Liver (tissue), 3 donors: ENCODE measurements around the gene NSUN4.

Experiments
- EGR1 ChIP-seq, 2 donors: IDR thresholded peaks; 2 replicates each; pipeline ENCODE4 v1.6.1; 2016 to 2018; ENCODE audit warnings: antibody characterized with exemption in 2 of 2, low read depth in 2 of 2
- RXRA ChIP-seq, 2 donors: IDR thresholded peaks; 2 replicates each; pipeline ENCODE4 v1.6.1; 2017 to 2018; ENCODE audit warnings: antibody characterized with exemption in 2 of 2, mild to moderate bottlenecking in 1 of 2
- SP1 ChIP-seq: IDR thresholded peaks from 2 replicates; pipeline ENCODE4 v1.6.1; 2018; ENCODE audit warnings: antibody characterized with exemption, mild to moderate bottlenecking
- TAF1 ChIP-seq: conservative IDR thresholded peaks from 2 replicates; pipeline ENCODE4 v1.6.1; 2016; ENCODE audit warnings: antibody characterized with exemption, mild to moderate bottlenecking
- TF ChIP-seq, protein P1 (sequence below): fragments of 150-350 bp; IDR thresholded peaks from 2 replicates; pipeline ENCODE4 v1.5.1; 2017; ENCODE audit warnings: improper control_type of control experiment, low read depth, low read length; ENCODE audit not compliant: missing input control
- TF ChIP-seq, protein P2 (sequence below): IDR thresholded peaks from 2 replicates; pipeline ENCODE4 v1.6.1; 2016; ENCODE audit warnings: antibody characterized with exemption
- TF ChIP-seq, protein P3 (sequence below): IDR thresholded peaks from 2 replicates; pipeline ENCODE4 v1.6.1; 2016; ENCODE audit warnings: antibody characterized with exemption, mild to moderate bottlenecking
- donor health status: healthy.
- donor health status: healthy.

DNA sequence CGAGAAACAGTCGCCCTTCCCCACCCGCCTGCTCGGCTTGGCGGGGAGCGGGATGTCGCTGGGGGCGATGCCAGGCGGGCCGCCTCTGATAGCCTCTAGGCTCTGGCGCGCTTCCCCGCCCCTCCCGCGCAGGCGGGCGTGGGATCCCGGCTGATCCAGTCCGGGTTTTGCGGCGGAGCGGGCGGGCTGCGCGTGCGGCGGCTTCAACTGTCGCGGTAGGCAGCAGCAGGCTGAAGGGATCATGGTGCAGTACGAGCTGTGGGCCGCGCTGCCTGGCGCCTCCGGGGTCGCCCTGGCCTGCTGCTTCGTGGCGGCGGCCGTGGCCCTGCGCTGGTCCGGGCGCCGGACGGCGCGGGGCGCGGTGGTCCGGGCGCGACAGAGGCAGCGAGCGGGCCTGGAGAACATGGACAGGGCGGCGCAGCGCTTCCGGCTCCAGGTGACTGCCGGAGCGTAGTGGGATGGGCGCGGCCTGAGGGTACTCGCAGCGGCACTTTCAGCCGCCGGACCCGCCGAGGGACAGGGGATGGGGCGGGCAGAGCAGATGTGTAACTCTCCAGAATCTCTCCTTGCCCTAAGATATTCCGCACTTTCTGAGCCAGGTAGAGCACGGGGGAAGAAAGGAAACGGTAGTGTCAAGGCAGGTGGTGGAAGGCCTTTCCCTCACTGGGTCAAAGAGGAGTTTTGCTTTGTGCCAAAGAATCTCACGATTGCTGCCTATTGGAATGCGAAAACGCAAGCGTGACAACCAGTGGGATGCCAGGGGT lies 53.7 kb downstream of the NSUN4 start, which contains the start of gene FAAH:
- TF ChIP-seq, protein P1, sequence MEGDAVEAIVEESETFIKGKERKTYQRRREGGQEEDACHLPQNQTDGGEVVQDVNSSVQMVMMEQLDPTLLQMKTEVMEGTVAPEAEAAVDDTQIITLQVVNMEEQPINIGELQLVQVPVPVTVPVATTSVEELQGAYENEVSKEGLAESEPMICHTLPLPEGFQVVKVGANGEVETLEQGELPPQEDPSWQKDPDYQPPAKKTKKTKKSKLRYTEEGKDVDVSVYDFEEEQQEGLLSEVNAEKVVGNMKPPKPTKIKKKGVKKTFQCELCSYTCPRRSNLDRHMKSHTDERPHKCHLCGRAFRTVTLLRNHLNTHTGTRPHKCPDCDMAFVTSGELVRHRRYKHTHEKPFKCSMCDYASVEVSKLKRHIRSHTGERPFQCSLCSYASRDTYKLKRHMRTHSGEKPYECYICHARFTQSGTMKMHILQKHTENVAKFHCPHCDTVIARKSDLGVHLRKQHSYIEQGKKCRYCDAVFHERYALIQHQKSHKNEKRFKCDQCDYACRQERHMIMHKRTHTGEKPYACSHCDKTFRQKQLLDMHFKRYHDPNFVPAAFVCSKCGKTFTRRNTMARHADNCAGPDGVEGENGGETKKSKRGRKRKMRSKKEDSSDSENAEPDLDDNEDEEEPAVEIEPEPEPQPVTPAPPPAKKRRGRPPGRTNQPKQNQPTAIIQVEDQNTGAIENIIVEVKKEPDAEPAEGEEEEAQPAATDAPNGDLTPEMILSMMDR, result no peak
- TF ChIP-seq EGR1 (IDR thresholded peaks at IDR 0.05; ENCODE audit: low read depth in 2 of 2), result no peak
- TF ChIP-seq, protein P2, sequence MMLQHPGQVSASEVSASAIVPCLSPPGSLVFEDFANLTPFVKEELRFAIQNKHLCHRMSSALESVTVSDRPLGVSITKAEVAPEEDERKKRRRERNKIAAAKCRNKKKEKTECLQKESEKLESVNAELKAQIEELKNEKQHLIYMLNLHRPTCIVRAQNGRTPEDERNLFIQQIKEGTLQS, result no peak
- TF ChIP-seq TAF1, result no peak
- TF ChIP-seq SP1, result peak; percentile 83
- peak; percentile 64 to 74 for TF ChIP-seq RXRA (IDR thresholded peaks at IDR 0.05)
- TF ChIP-seq, protein P3, sequence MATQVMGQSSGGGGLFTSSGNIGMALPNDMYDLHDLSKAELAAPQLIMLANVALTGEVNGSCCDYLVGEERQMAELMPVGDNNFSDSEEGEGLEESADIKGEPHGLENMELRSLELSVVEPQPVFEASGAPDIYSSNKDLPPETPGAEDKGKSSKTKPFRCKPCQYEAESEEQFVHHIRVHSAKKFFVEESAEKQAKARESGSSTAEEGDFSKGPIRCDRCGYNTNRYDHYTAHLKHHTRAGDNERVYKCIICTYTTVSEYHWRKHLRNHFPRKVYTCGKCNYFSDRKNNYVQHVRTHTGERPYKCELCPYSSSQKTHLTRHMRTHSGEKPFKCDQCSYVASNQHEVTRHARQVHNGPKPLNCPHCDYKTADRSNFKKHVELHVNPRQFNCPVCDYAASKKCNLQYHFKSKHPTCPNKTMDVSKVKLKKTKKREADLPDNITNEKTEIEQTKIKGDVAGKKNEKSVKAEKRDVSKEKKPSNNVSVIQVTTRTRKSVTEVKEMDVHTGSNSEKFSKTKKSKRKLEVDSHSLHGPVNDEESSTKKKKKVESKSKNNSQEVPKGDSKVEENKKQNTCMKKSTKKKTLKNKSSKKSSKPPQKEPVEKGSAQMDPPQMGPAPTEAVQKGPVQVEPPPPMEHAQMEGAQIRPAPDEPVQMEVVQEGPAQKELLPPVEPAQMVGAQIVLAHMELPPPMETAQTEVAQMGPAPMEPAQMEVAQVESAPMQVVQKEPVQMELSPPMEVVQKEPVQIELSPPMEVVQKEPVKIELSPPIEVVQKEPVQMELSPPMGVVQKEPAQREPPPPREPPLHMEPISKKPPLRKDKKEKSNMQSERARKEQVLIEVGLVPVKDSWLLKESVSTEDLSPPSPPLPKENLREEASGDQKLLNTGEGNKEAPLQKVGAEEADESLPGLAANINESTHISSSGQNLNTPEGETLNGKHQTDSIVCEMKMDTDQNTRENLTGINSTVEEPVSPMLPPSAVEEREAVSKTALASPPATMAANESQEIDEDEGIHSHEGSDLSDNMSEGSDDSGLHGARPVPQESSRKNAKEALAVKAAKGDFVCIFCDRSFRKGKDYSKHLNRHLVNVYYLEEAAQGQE, result no peak
